Measurements from ENCODE around the gene OR10AD1. TPM values are rescaled to one million over a fixed set of nuclear protein-coding genes. Genes with fewer than 3 reads are reported as not detected.

The OR10AD1 gene
- polyA plus RNA-seq, 3 donors: 0.10 to 0.40 (median 0.36) TPM

DNA sequence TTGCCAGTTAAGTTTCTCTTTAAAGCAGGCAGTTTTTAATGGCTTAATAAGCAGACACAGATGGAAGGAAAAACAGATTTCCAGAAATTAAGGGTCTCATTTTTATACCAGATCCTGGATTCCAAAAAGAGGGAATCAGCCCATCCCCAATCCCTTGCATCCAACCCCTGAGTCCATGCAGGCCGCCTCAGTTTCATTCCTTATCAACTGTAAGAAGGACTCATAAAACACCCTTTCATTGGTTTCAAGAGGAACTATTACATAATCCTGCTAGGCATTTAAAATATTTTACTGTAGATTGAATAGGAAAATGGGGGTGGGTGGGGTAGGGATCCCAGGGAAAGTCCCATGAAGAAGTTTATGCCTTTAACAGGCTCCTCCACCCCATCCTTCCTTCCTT, 10.2 kb downstream of the OR10AD1 start:
- no peak for DNase-seq (ENCODE audit: low read depth in 3 of 3, low spot score in 2 of 3)

DNA sequence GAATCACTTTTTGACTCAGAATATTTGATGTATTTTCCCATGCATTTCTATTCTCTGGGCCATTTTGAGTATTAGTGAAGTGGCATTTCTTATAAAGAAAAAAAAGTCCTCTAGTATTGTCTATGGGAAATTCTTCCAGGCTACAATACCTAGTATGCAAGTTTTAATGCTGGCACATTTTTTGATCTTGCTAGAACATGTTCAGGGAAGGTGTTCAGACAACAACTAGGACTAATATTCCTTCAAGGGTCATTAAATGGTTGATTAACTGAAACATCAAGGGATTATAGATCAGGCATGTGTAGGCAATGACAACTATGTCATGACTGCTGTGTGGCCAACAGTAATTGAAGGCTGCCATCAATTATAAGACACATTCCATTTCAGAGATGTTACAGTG, 12.0 kb downstream of the OR10AD1 start:
- DNase-seq (ENCODE audit: low read depth in 3 of 3, low spot score in 2 of 3): no peak

DNA sequence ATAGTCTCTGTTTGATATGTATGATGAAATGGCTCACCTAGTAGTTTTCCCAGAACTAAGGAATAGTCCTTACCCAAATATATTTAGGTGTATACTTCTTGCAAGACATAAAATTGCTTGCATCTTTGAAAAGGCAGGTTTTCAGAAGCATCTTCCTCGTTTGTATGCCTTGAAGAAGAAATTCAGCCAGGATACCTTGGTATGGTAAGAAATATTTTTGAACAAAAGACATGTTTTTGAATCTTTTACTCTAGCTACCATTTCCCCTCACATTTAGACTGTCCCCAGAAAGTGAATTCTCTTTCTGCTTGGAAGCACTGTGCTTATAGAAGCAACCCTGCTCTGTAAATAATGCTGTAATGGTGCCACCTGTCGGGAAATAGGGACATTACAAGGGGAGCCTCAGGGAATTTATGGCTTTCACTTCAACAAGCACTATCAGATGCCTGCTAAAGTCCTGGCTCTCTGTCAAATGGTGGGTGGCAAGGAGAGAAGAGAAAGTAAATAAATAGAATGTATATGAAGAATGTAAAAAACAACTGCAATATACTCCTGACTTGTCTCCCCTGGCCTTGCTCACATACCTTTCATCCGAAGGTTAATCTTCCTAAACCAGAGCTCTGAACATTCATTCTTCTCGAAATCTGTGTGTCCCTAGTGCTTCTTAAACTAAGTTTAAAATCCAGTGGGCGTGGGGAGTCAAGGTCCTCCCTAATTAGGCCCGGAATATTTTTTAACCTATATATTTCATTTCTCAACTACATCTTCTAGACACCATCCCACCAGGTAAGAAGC, 13.6 kb downstream of the OR10AD1 start:
- peak in 1 of 3 donors; percentile 78 for DNase-seq (ENCODE audit: low read depth in 3 of 3, low spot score in 2 of 3)

DNA sequence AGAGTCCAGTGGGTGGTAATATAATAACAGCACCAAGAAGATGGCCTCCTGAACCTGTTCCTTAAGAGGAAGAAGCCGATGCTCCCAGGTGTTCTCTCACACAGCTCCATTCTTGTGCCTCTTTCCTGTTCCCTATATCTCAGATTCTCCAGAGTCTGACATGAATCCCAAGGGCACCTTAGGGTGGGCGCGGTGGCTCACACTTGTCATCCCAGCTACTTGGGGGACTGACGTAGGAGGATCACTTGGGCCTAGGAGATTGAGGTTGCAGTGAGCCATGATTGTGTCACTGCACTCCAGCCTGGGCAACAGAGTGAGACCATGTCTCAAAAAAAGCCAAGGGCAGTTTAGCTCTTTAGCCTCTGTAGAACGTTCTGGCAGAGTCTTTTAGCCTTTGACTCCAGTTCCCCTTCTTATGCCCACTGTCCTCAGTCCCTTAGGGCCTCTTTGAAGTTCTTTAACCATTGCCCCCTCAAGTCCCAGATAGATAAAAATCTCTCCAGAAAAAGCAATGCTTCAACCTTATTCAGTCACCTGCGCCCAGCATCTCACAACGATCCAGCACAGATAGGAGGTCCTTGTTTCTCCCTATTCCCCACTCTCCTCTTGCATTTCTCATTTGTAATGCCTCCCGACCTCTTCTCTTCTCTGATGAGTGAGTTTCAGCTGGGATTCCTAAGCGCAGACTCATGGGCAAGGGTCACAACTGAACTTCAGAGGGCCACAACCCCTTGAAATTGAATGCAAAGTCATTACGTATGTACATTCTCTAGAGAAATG, 15.0 kb downstream of the OR10AD1 start:
- DNase-seq (ENCODE audit: low read depth in 3 of 3, low spot score in 2 of 3): no peak

DNA sequence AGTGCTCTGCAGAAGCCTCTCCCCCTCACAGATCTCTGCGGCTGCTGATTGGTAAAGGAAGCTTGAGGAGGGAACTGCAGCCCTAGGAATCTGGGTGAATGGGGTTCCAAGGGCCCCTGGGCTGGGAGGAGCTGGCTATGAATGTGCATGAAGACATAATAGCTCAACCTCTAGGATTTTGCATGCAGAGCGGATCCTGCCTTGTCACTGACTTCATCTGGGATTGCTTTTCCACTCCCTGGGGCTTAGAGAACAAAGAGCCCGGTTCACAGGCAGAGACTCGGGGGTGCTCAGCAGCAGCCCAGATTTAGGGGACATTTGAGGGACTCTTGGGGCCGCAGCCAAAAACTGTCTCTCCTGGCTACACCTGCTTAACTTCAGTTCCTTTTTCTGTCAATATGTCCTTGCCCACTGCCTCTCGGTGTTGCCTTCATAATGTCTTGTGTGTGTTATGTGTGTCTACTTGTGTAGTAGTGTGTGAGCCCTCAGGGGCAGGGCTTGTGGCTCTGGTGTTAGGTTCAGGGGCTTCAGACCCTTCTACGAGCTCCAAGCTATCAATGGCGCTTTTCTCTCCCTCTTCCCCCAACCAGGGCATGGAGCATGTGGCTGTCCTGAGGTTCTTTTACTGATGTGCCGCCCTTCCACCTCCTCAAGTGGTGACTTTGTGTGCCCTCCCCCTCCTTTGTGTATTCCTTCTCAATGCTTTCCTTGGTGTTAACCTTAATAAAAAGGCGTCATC, 17.7 kb downstream of the OR10AD1 start:
- DNase-seq (ENCODE audit: low read depth in 3 of 3, low spot score in 2 of 3): no peak

DNA sequence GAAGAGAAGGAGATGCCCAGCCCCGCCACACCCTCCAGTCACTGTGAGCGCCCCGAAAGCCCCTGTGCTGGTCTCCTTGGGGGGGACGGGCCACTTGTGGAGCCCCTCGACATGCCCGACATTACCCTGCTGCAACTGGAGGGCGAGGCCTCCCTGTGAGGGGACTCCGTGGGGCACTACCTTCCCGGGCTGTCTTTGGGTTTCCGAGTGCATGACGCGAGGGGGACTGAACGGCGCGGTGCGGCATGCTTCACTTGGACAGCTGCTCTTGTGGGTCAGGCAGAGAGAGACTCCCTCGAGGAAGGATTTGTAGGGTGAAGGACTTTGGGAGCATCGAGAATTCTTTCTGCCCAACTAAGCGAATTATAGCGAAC, 18.6 kb downstream of the OR10AD1 start:
- DNase-seq (ENCODE audit: low read depth in 3 of 3, low spot score in 2 of 3): no peak

DNA sequence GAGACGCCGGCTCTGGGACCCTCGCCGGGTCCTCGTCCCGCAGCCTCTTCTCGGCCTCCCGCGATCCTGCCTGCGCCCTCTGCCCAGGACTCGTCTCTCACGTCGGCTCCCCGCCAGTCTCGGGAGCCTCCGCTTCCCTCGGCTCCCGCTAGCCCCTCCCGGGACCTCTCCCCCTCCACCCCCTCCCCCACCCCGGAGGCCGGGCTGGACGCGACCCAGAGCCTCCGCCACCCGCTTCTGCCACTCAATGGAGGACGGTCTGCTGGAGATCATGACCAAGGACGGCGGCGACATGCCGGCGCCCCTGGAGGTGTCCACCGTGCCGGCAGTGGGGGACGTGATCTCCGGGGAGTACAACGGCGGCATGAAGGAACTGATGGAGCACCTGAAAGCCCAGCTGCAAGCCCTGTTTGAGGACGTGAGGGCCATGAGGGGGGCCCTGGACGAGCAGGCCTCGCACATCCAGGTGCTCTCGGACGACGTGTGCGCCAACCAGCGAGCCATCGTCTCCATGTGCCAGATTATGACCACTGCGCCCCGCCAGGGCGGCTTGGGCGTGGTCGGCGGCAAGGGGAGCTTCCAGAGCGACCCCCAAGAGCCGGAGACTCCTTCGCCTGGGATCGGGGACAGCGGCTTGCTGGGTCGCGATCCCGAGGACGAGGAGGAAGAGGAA, 19.1 kb downstream of the OR10AD1 start:
- no peak for DNase-seq (ENCODE audit: low read depth in 3 of 3, low spot score in 2 of 3)

DNA sequence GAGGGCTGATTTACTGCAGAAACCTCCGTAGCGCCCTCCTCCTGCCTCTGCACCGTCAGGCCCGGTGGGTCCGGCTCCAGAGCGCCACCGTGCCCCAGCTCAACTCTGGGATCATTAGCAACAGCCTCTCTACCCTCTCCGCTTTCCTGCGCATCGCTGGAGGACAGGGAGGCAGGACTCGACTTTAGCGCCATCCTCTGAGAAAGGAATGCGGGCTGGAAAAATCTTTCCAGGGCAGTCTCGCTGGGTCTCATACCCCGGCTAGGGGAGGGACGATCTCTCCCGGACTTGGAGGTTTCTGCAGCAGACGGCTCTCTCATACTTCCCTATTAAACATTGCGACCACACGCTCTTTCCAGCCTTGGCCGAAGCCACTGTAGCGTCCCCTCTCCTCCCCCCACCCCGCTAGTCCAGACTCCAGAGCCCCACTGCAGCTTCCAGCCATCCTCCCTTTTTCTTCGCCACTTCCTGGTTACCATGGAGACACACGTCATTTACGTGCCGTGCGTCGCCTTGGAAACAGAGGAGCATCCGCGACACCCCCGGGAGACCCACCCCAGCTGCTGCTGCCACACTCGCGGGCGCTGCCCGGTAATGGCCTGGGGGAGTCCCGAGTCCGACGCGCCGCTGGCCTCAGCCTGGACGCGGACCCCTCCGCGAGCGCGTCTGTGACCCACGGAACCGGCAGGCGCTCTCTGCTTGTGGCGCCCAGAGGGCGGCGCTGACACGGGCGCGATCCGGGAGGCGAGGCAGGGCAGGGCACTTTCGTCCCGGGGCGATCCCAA, 19.8 kb downstream of the OR10AD1 start, which contains the start of gene CCDC184:
CCDC184 (plus strand) TSS at position 554 of the 785 bp plus-strand sequence. CDS start 479 bp downstream, outside the sequence.
- DNase-seq (ENCODE audit: low read depth in 3 of 3, low spot score in 2 of 3): no peak

DNA sequence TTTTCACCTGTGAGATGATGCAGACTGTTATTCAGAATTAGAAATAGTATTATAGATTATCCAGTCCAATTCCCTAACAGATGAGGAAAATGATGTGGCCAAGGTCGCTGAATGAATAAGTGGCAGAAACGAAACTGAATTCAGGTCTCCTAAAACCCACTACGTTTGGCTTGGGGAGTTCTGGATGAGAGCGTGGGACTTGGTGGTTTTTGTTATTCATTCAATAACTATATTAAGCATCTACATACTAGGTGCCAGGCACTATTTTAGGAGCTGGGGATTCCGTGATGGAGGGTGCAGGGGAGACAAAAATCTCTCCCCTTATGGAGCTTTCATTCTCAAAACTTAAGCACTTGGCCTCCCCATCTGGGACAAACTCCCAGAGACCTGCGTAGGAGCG, 20.5 kb downstream of the OR10AD1 start:
- no peak for DNase-seq (ENCODE audit: low read depth in 3 of 3, low spot score in 2 of 3)

DNA sequence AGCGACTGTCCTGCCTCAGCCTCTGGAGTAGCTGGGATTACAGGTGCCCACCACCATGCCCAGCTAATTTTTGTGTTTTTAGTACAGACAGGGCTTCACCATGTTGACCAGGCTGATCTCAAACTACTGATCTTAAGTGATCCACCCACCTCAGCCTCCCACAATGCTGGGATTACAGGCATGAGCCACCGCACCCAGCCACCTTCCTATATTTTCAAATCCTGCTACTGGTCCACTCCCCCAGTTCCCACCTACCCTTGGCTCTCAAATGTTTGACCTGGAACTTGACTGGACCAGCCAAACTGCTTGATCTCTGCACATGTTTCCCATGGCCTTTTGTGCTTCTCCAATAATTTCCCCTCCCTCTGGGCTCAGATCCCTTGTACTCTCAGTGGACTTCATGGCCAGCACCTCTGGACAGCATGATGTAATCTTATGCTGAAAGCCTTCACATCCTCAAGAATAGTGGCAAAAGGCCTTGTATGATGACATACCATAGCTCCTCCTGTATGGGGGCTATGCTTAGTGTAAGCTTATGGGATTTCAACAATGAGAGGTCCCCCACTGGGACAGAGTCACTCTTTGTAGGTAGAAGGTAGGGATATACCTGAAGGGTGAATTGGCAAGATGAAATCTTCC, 22.1 kb downstream of the OR10AD1 start:
- no peak for DNase-seq (ENCODE audit: low read depth in 3 of 3, low spot score in 2 of 3)

DNA sequence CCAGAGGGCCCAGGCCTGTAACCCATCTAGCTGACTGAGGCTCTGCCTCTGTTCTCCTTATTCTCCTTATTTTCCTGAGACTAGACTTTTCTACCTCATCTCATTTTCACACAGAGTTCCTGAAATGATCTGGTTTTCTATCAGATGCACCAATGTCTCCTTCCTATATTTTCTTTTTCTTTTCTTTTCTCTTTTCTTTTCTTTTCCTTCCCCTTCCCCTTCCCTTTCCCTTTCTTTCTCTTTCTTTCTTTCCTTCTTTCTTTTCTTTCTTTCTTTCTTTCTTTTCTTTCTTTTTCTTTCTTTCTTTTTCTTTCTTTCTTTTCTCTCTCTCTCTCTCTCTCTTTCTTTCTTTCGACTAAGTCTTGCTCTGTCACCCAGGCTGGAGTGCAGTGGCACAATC, 22.7 kb downstream of the OR10AD1 start:
- no peak for DNase-seq (ENCODE audit: low read depth in 3 of 3, low spot score in 2 of 3)

DNA sequence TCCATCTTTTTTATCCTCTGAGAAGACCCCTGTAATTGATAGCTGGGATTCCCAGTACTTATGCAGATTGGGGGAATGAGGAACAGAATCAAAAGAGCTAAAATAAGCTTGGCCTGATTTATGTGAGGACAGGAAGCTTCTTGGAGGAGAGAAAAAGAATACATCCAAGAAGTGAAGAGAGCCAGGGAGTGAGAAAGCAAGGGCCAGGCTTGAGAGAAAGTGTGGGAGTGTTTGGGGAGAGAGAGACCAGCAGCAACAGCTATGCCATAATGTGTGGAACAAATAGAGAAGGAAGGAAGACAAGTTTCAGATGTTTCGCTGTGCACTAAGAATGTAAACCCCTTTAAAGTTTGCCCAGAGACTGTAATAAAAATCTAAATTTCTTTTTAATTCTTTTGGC, 23.6 kb downstream of the OR10AD1 start:
- no peak for DNase-seq (ENCODE audit: low read depth in 3 of 3, low spot score in 2 of 3)

DNA sequence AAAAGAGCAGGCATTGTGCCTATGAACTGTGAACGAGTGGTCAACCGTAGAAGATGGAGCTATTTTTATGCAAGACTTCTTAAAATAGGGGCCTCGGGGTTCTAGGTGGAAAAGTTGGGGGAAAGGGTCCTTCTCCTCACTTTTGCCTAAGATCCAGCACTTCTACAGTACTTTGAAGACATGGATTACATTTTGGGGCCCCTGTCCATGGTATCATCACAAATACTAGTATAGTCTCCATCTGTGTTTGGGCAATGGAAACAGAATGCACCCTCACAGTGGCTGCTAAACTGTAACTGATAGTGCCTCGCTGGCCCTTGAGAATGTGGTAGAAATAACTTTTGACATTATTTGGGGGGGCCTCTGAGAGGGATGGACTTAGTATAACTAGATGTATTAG, 25.1 kb downstream of the OR10AD1 start:
- no peak for DNase-seq (ENCODE audit: low read depth in 3 of 3, low spot score in 2 of 3)

DNA sequence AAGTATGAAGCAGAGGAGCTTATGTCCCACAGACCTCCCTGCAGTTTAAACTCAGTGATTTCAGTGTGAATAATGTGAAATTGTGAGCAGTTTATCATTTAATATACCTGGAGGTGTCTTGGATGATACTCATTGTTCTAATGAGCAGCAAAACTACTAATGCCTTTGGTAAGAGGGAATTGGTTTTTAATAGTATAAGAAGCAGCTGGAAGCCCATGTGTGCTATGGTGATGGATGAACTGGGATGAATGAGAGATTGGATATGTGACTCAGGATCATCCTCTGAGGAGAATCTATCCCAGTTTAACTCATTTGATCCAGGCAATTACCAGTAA, 26.7 kb downstream of the OR10AD1 start:
- DNase-seq (ENCODE audit: low read depth in 3 of 3, low spot score in 2 of 3): no peak

DNA sequence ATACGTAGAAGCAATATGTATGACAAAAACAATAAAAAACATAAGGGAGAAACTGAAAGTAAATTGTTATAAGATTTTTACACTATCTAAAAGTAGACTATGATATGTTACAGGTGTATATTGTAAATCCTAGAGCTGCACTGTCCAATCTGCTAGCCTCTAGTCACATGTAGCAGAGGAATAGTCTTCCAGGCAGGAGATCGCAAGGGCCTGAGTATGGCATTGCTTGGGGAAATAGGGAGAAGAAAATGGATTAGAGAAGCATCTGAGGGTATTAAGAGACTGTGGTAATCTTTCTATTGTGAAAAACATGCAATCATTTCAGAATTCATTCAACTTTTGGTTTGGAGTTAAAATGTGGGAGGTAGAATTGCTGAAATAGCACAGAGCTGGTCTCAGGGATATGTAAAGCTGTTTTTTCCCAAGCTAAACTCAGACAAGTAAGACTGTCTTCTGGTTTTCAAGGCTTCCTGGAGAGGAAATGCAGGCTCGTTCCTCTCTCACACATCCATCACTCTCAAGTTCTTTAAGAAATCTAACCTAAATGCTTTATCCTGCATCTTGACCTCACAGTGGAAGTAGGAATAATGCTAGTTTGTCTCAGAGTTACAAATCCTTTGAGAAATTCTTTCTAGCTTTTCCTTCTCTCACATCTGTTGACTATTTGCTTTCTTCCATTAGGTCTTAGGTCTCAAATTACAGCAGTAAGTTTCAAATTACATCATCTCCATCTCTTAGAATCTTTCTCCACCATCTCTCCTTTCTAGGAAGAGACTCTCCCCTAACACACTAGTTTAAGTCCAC, 27.3 kb downstream of the OR10AD1 start:
- DNase-seq (ENCODE audit: low read depth in 3 of 3, low spot score in 2 of 3): no peak

DNA sequence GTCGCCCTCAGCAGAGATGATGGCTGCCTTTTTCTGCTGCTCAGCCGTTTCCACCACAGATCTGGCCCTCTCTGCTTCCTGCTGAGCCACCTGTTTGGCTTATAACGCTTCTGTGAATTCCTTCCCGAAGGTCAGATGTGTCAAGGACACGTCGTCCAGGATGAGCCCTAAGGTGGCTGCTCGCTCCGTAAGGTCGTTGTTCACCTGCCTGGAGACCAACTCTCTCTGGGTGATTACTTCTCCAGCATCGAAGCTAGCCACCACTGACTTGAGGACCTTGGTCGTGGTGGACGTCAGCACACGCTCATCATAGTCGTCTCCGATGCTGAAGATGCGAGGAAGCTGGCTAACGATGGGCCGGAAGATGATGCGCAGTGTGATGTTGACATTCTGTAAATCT, 34.1 kb downstream of the OR10AD1 start:
- DNase-seq (ENCODE audit: low read depth in 3 of 3, low spot score in 2 of 3): no peak

DNA sequence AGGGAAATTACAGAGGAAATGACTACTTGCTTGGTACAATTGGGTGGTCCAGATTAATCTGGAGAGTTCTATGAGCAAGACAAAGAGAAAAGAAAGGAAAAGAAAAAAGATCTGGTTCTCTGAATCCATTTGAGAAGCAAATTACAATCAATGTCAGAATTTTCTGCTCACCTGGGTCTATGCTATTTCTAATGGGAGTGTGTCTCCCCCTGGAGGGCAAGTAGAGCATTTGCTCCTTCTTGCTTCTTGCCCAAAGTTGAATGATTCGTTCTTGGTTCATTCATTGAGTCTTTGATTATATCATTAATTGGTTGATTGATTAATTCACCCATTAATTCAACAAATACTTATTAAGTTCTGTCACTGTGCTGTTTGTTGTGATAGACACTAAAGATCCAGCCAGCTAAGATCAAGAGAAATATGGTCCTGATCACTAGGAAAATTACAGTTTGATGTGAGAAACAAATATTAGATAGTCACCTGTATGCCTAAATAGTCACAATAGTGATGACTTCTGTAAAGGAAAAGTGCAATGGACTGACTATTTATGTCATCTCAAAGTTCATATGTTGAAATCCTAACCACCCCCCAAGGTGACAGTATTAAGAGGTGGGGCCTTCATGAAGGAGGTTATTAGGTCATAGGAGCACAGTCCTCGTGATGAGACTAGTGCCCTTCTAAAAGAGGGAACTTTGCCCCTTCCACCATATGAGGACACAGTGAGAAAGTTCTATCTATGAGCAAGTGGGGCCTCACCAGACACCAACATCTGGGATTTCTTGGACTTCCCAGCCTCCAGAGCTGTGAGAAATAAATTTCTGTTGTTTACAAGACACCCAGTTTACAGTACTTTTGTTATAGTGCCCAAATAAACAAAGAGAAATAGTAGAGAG, 37.8 kb downstream of the OR10AD1 start:
- no peak for DNase-seq (ENCODE audit: low read depth in 3 of 3, low spot score in 2 of 3)

DNA sequence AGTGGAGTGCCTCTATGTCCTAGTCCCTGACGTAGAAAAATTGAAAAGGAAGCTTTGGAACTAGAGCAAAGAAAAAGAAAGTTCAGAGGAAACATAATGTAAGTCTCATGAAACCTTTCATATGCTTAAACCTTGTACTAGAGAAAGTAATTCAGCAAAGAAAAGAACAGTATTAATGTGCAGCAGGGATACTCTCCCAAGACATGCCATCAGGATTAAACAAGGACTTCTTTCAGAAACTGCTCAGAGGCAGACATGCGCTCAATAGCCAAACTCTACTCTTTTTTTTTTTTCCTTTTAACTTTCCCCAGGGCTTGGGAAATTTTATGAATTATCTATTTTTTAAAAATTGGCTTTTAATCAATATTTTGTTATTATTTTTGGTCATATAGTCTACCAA, 38.6 kb downstream of the OR10AD1 start:
- DNase-seq (ENCODE audit: low read depth in 3 of 3, low spot score in 2 of 3): no peak
